ENCODE measurements around the gene NTPCR. TPM values are rescaled to one million over a fixed set of nuclear protein-coding genes. Genes with fewer than 3 reads are reported as not detected.

Gene NTPCR
- total RNA-seq, 1 donor from 2014 or later: 47.6 TPM

DNA sequence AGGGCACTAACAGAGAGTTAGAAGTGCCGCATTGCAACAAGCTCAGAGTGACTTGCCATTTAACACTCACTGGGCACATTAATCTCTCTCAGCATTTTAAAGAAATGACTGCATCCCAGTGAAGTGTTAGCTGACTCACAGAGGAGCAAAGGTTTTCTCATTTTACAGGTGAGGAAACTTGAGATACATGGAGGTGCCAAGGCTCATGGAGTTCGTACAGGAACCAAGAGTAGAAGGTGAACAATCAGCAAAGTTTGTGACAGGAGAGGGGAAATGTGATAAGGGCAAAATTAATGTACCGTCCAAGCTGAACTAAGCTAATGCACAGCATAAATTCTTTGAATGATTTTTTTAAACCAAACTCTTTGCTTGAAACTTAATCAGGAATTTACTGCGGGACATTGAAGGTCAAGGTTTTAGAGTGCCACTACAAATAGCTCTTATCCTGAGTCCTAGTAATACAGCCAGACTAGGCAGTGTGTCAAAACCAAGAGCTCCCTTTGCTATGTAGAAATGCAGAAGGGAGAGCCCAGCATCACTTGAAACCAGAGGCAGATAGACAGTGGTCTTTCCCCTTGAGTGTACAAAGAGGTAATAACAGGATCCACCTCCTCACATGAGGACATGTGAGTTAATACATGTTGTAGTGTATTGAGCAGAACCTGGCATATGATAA is 22.4 kb upstream of the NTPCR start:
- H3K27me3 ChIP-seq (ENCODE audit: low read depth): no peaks in the 10 kb centered on the region
- no peaks in the 10 kb centered on the region for H3K9me3 ChIP-seq (replicated peaks)
- no peak overlapping the region for H3K27ac ChIP-seq (replicated peaks)
- TF ChIP-seq, protein P1, sequence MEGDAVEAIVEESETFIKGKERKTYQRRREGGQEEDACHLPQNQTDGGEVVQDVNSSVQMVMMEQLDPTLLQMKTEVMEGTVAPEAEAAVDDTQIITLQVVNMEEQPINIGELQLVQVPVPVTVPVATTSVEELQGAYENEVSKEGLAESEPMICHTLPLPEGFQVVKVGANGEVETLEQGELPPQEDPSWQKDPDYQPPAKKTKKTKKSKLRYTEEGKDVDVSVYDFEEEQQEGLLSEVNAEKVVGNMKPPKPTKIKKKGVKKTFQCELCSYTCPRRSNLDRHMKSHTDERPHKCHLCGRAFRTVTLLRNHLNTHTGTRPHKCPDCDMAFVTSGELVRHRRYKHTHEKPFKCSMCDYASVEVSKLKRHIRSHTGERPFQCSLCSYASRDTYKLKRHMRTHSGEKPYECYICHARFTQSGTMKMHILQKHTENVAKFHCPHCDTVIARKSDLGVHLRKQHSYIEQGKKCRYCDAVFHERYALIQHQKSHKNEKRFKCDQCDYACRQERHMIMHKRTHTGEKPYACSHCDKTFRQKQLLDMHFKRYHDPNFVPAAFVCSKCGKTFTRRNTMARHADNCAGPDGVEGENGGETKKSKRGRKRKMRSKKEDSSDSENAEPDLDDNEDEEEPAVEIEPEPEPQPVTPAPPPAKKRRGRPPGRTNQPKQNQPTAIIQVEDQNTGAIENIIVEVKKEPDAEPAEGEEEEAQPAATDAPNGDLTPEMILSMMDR (IDR thresholded peaks at IDR 0.05; ENCODE audit: borderline replicate concordance): no peak
- peaks cover 20% of the 10 kb centered on the region for H3K4me1 ChIP-seq
- no peaks in the 10 kb centered on the region for H3K36me3 ChIP-seq
- no peak overlapping the region for H3K4me3 ChIP-seq
- no peak for DNase-seq
- intact Hi-C loops (cut with micrococcal nuclease): no loop called here

DNA sequence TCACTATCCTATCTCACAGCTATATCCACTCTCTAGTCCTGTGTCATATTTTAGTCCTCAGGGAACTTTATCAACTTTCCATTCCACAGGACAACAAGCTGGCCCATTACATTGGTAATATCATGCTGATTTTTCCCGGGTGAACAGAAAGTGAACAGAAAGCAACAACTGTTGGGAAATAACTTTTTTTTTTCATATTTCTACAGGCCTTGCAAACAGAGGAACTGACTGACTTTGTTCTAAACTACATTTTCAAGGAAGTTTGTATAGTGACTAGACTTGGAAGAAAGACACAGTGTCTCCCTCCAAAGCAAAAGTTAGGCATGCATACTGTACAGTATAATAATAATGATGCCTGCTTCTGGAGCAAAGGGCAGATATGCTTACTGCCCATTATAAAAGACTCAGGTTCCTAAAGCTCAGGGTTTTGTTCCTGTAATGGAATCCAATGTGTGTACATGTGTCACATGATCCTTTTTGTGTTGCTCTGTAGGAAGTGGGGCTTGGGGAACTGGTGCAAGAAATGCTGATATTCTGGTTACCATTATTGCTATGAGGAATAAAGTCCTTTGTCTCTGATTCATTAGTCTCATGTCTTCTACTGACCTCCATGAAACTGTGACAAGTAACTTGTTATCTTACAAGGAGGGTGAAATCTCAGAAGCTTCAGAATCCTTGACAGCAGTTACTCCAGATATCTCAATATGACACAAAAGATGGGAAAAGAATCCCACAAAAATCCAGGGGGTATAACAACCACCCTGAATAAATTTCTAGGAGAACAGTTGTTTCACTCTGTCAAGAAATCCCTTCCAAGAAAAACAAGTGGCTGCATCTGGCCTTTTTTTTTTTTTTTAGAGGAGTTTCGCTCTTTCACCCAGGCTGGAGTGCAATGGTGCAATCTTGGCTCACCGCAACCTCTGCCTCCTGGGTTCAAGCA is 17.7 kb upstream of the NTPCR start:
- no peak overlapping the region for H3K4me3 ChIP-seq
- H3K27me3 ChIP-seq (ENCODE audit: low read depth): no peaks in the 10 kb centered on the region
- no peaks in the 10 kb centered on the region for H3K36me3 ChIP-seq
- DNase-seq: no peak
- H3K4me1 ChIP-seq: peaks cover 19% of the 10 kb centered on the region
- TF ChIP-seq, protein P1 (IDR thresholded peaks at IDR 0.05; ENCODE audit: borderline replicate concordance): no peak
- intact Hi-C loops (cut with micrococcal nuclease): no loop called here
- H3K27ac ChIP-seq (replicated peaks): no peak overlapping the region
- H3K9me3 ChIP-seq (replicated peaks): no peaks in the 10 kb centered on the region

DNA sequence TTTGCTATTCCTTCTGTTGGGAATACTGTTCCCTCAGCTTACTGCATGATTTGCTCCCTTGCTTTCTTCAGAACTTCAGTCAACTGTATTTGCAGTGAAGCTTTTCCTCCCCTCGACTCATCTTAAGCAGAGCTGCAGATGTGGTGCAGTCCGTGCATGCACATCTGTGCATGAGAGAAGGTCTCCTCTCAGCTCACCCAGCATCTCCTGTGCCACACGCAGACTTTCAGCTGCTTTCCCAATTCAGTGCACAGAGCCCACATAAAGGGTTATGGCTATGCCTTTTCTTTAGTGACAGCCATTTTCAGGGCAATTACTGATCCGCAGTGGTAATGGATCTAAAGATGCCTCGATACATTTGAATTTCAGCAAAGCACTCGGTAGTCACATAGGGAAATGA is 13.5 kb upstream of the NTPCR start:
- no peaks in the 10 kb centered on the region for H3K36me3 ChIP-seq
- no peak overlapping the region for H3K27ac ChIP-seq (replicated peaks)
- no peak for DNase-seq
- TF ChIP-seq, protein P1 (IDR thresholded peaks at IDR 0.05; ENCODE audit: borderline replicate concordance): no peak
- no peaks in the 10 kb centered on the region for H3K27me3 ChIP-seq (ENCODE audit: low read depth)
- no peak overlapping the region for H3K4me3 ChIP-seq
- H3K9me3 ChIP-seq (replicated peaks): no peaks in the 10 kb centered on the region
- peaks cover 11% of the 10 kb centered on the region for H3K4me1 ChIP-seq
- intact Hi-C loops (cut with micrococcal nuclease): no loop called here

DNA sequence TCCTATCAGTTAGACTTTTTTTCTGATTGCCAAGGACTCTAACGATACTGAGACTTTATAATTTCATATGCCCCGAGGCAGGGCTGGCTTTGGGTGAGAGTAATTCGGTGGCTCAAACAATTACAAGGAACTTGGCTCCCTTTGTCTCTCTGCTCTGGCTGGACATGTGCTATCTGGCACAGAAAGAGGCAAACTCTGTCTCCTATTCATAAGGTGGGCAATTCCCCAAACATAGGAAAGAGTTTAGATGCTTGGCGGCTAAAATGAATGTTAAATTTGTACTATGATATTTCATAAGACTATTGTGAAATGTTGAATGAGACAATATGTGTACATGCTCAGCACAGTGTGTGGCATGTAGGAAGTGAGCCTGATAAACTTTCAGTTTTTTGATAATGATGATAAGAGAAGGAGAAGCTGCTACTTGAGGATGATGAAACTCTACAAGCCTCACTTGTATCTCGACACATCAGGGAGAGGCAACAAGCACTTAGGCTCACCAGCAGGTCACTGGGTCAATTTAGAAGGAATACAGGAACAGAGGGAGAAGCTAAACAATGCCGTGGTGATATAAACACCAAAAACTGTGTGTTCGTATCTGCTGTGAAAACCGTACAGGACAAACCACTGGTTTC is 12.6 kb upstream of the NTPCR start:
- no peaks in the 10 kb centered on the region for H3K9me3 ChIP-seq (replicated peaks)
- intact Hi-C loops (cut with micrococcal nuclease): no loop called here
- H3K27me3 ChIP-seq (ENCODE audit: low read depth): no peaks in the 10 kb centered on the region
- DNase-seq: no peak
- no peaks in the 10 kb centered on the region for H3K36me3 ChIP-seq
- H3K4me3 ChIP-seq: no peak overlapping the region
- peaks cover 11% of the 10 kb centered on the region for H3K4me1 ChIP-seq
- TF ChIP-seq, protein P1 (IDR thresholded peaks at IDR 0.05; ENCODE audit: borderline replicate concordance): no peak
- no peak overlapping the region for H3K27ac ChIP-seq (replicated peaks)

DNA sequence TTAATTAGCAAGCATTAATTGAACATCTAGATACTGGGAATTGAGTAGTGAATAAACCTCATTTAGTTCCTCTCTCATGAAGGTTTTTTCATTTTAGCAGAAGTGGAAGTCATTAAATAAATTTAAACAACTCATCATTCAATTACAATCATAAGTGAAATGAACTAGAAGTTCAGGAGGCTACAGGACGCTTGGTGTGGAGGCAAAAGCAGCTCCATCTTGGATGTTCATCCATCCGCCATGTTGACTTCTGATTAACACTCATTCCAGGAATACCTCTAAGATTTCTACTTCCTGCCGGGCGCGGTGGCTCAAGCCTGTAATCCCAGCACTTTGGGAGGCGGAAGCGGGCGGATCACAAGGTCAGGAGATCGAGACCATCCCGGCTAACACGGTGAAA is 11.5 kb upstream of the NTPCR start:
- H3K4me3 ChIP-seq: no peak overlapping the region
- H3K9me3 ChIP-seq (replicated peaks): no peaks in the 10 kb centered on the region
- intact Hi-C loops (cut with micrococcal nuclease): no loop called here
- peaks cover 11% of the 10 kb centered on the region for H3K4me1 ChIP-seq
- no peaks in the 10 kb centered on the region for H3K36me3 ChIP-seq
- H3K27ac ChIP-seq (replicated peaks): no peak overlapping the region
- DNase-seq: no peak
- TF ChIP-seq, protein P1 (IDR thresholded peaks at IDR 0.05; ENCODE audit: borderline replicate concordance): no peak
- H3K27me3 ChIP-seq (ENCODE audit: low read depth): no peaks in the 10 kb centered on the region
